ENCODE measurements around the gene TMEM183A. TPM values are rescaled to one million over a fixed set of nuclear protein-coding genes. Genes with fewer than 3 reads are reported as not detected.
A peak's percentile ranks its signal among the peaks of the same experiment; 100 is the strongest.

The TMEM183A gene
- polyA plus RNA-seq, 3 donors, result 79.8 to 82.3 (median 82.1) TPM

DNA sequence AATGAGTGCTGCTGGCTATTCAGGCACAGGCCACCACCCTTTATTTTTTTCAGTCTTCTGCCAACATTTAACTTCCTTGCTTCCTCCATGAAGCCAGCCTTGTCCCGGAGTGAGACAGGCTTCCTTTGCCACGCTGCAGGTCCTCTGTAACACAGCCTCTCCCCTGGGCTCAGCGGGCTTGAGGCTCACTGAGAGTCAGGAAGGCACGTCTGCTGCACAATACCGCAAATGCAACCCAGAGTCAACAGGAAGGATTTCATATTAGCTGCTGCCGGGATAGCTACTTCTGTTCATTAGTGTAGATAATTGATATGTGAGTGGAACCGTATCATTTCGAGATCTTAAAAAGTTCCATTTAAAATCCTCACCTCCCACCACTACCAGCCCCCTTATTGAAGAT lies 56.1 kb downstream of the TMEM183A start:
- DNase-seq (ENCODE audit: low read depth in 3 of 3, low spot score in 2 of 3), result no peak

GRCh38 chr1:203065191-203065590 lies 58.0 kb downstream of the TMEM183A start:
- no peak for DNase-seq (ENCODE audit: low read depth in 3 of 3, low spot score in 2 of 3)

DNA sequence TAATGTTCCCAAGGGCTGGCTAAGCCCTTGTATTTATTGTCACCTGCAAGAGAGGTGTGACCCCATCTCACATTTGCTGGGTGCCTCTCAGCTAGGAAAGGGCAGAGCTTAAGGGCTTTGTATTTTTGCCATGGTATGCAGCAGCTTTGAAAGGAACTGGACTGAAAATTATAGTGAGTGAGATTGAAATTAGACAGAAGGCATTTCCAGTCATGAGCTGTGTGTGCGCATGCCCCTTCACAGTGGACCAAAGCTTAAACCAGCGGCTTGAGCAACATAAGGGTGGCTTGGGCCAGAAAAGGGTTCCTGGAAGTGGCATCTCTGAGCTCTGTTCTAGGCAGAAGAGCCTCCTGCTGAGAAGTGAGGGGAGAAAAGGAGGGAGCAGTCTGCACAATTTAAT lies 58.8 kb downstream of the TMEM183A start:
- DNase-seq (ENCODE audit: low read depth in 3 of 3, low spot score in 2 of 3), result no peak

DNA sequence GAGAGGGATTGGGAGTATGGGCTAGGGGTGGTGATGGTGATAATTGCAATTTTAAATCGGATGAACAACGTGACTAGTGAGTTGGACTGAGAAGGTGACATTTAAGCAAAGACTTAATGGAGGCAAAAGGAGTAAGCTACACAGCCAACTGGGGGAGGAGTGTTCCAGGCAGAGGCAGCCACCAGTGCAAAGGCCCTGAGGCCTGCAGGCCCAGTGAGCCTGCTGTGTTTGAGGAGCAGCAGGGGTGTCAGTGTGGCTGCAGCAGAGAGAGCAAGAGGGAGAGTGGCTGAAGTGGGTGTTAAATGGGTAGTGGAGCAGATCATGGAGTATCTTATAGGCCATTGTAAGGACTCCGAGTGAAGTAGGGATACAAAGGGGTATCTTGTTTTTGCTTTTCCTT lies 59.8 kb downstream of the TMEM183A start:
- no peak for DNase-seq (ENCODE audit: low read depth in 3 of 3, low spot score in 2 of 3)

GRCh38 chr1:203069030-203069747 lies 62.0 kb downstream of the TMEM183A start:
- DNase-seq (ENCODE audit: low read depth in 3 of 3, low spot score in 2 of 3), result peak; percentile 58 to 64 (median 62)

GRCh38 chr1:203072002-203072602 lies 64.9 kb downstream of the TMEM183A start:
- no peak for DNase-seq (ENCODE audit: low read depth in 3 of 3, low spot score in 2 of 3)

GRCh38 chr1:203072911-203073310 lies 65.7 kb downstream of the TMEM183A start:
- DNase-seq (ENCODE audit: low read depth in 3 of 3, low spot score in 2 of 3), result no peak

DNA sequence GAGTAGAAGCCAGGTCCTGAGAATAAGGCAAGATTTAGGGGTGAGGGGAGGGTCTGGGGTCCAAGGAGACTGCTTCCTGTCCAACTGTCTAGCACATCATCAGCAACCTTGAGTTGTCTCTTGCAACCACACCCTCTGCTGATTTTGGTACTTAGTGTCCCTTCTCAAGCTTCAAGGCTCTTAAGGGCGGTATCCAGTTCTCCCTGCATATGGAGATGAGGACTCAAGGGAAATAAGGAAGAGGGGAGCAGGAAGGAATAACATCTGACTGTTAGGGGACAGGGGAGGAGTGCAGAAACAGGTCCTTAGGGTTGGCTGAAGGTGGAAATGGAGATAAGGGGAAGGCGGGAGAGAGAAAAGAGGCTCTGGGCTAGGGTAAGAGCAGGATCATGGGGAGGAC lies 66.3 kb downstream of the TMEM183A start:
- DNase-seq (ENCODE audit: low read depth in 3 of 3, low spot score in 2 of 3), result no peak

Other genes with a start within 250 kb of the TMEM183A start
- 100 to 1,000 TPM in 1 of 3 donors, 10 to 100 TPM in 2; 94.2 to 101 (median 94.4) TPM for gene KDM5B, start 199.0 kb upstream of the TMEM183A start, polyA plus RNA-seq (ENCODE audit: insufficient read length in 3 of 3)
- gene PCAT6, start 196.4 kb upstream of the TMEM183A start, polyA plus RNA-seq (ENCODE audit: insufficient read length in 3 of 3), result 1 to 10 TPM; 2.3 to 3.5 (median 2.8) TPM
- gene RABIF, start 118.2 kb upstream of the TMEM183A start, polyA plus RNA-seq (ENCODE audit: insufficient read length in 3 of 3), result 10 to 100 TPM; 11.3 to 12.3 (median 11.4) TPM
- 10 to 100 TPM; 41.0 to 50.3 (median 44.5) TPM for gene KLHL12, start 80.1 kb upstream of the TMEM183A start, polyA plus RNA-seq (ENCODE audit: insufficient read length in 3 of 3)
- 10 to 100 TPM; 80.7 to 86.3 (median 85.3) TPM for gene ADIPOR1, start 49.1 kb upstream of the TMEM183A start, polyA plus RNA-seq (ENCODE audit: insufficient read length in 3 of 3)
- 10 to 100 TPM; 45.7 to 50.3 (median 48.6) TPM for gene CYB5R1, start 40.1 kb upstream of the TMEM183A start, polyA plus RNA-seq (ENCODE audit: insufficient read length in 3 of 3)
- 1 to 10 TPM; 5.8 to 6.7 (median 6.6) TPM for gene PPFIA4, start 19.1 kb downstream of the TMEM183A start, polyA plus RNA-seq (ENCODE audit: insufficient read length in 3 of 3)
- under 1 TPM in 2 of 3 donors, not detected in 1; 0.14 TPM for gene MYOG, start 78.6 kb downstream of the TMEM183A start, polyA plus RNA-seq (ENCODE audit: insufficient read length in 3 of 3)
- gene ADORA1, start 120.4 kb downstream of the TMEM183A start, polyA plus RNA-seq (ENCODE audit: insufficient read length in 3 of 3), result 1 to 10 TPM; 5.2 to 8.0 (median 6.4) TPM
- under 1 TPM; 0.08 to 0.32 (median 0.31) TPM for gene MYBPH, start 168.5 kb downstream of the TMEM183A start, polyA plus RNA-seq (ENCODE audit: insufficient read length in 3 of 3)
- gene CHI3L1, start 179.3 kb downstream of the TMEM183A start, polyA plus RNA-seq (ENCODE audit: insufficient read length in 3 of 3), result 10 to 100 TPM; 10.4 to 12.9 (median 11.9) TPM
- under 1 TPM; 0.11 to 0.21 (median 0.15) TPM for gene CHIT1, start 222.3 kb downstream of the TMEM183A start, polyA plus RNA-seq (ENCODE audit: insufficient read length in 3 of 3)

Data from right renal cortex interstitium (tissue), 3 donors.